ENCODE measurements around the gene SLC4A9. TPM values are rescaled to one million over a fixed set of nuclear protein-coding genes. Genes with fewer than 3 reads are reported as not detected.
A peak's percentile ranks its signal among the peaks of the same experiment; 100 is the strongest.

Gene SLC4A9
- total and polyA plus RNA-seq, 9 donors: 0.04 to 0.13 (median 0.06) TPM; not detected in 5

- Histone ChIP-seq H3K36me3 (ENCODE audit: control insufficient read depth, insufficient read depth, low read length) (peaks cover 17% of the 10 kb centered on the region), H3K4me1 (ENCODE audit: control insufficient read depth, insufficient read depth, low read length) (peaks cover 62% of the 10 kb centered on the region), H3K4me3 (ENCODE audit: low read length) (peak overlapping the region; percentile 64), H3K27ac (ENCODE audit: low read length) (peak overlapping the region; percentile 77), H3K27me3 (ENCODE audit: control insufficient read depth, insufficient read depth, low read length) (peaks cover 17% of the 10 kb centered on the region), H3K9me3 (replicated peaks; ENCODE audit: control insufficient read depth, low read depth, low read length) (no peaks in the 10 kb centered on the region)
- 2% methylated on average over 35 of the region's 35 CpGs for WGBS (ENCODE audit: insufficient coverage)
- DNase-seq: peak; percentile 73
Measured at GRCh38 chr5:140345919-140346347, 14.1 kb upstream of the SLC4A9 start.

- Histone ChIP-seq H3K36me3 (ENCODE audit: control insufficient read depth, insufficient read depth, low read length) (peaks cover 12% of the 10 kb centered on the region), H3K4me1 (ENCODE audit: control insufficient read depth, insufficient read depth, low read length) (peaks cover 55% of the 10 kb centered on the region), H3K27ac (ENCODE audit: low read length) (peak within 1 kb of the TSS; percentile 85), H3K27me3 (ENCODE audit: control insufficient read depth, insufficient read depth, low read length) (peaks cover 17% of the 10 kb centered on the region), H3K9me3 (replicated peaks; ENCODE audit: control insufficient read depth, low read depth, low read length) (no peaks in the 10 kb centered on the region), H3K4me3 (ENCODE audit: low read length) (peak within 1 kb of the TSS; percentile 64)
- peak; percentile 90 for DNase-seq
- under 1% methylated on average over 49 of the region's 72 CpGs for WGBS (ENCODE audit: insufficient coverage)
Measured at GRCh38 chr5:140346348-140347221, 13.4 kb upstream of the SLC4A9 start, which contains the start of gene HBEGF. HBEGF (minus strand) TSS chr5:140346603; CDS start chr5:140346328, 275 bp downstream.

DNA sequence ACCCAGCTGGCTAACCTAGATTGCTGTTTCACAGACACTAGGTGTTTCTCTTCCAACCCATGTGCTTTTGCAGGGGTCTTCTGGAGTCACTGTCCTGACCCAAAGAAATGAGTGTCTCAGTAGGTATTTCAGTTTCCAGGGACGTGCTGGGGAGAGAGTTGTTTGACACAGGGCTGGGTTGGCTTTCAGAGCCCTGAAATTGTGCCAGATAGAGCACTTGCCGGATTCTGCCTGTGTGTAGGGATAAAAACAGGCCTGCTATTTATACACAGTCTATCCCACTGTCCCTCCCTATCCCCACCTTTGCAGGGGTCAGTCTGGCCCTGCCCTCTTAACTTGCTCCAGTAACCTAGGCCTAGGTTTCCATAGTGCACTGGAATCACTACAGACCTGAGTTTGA lies 12.6 kb upstream of the SLC4A9 start:
- peaks cover 47% of the 10 kb centered on the region for H3K4me1 ChIP-seq (ENCODE audit: control insufficient read depth, insufficient read depth, low read length)
- DNase-seq: peak; percentile 54
- H3K27me3 ChIP-seq (ENCODE audit: control insufficient read depth, insufficient read depth, low read length): peaks cover 17% of the 10 kb centered on the region

DNA sequence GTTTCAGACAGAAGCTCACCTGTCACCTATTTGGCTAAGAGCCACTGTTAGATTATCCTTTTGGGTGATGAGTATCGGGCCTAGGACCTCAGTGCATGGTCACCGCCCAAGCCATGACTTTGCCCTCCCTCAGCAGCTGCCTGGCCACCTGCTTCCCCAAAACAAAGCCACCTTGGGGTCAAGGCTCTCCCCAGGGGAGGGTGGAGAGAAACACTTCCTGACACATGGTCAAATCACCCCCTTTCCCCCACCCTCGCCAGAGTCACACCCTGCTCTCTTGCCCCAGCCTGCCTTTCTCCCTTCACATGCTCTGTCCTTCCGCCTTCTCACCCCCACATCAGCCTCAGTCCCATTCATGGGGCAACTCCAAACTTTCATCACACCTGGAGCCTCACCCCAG lies 11.9 kb upstream of the SLC4A9 start:
- Histone ChIP-seq H3K36me3 (ENCODE audit: control insufficient read depth, insufficient read depth, low read length) (no peaks in the 10 kb centered on the region), H3K4me1 (ENCODE audit: control insufficient read depth, insufficient read depth, low read length) (peaks cover 40% of the 10 kb centered on the region), H3K27ac (ENCODE audit: low read length) (peak overlapping the region; percentile 15), H3K27me3 (ENCODE audit: control insufficient read depth, insufficient read depth, low read length) (peaks cover 17% of the 10 kb centered on the region), H3K9me3 (replicated peaks; ENCODE audit: control insufficient read depth, low read depth, low read length) (no peaks in the 10 kb centered on the region), H3K4me3 (ENCODE audit: low read length) (no peak overlapping the region)
- 43% methylated on average over 2 of the region's 4 CpGs for WGBS (ENCODE audit: insufficient coverage)
- no peak for DNase-seq

More for the DNA sequence above, 12.6 kb upstream of the SLC4A9 start:
- H3K27ac ChIP-seq (ENCODE audit: low read length): peak overlapping the region; percentile 85
- H3K36me3 ChIP-seq (ENCODE audit: control insufficient read depth, insufficient read depth, low read length): peaks cover 6% of the 10 kb centered on the region
- H3K9me3 ChIP-seq (replicated peaks; ENCODE audit: control insufficient read depth, low read depth, low read length): no peaks in the 10 kb centered on the region
- no peak overlapping the region for H3K4me3 ChIP-seq (ENCODE audit: low read length)
- WGBS (ENCODE audit: insufficient coverage): 40% methylated on average over 1 of the region's 2 CpGs

DNA sequence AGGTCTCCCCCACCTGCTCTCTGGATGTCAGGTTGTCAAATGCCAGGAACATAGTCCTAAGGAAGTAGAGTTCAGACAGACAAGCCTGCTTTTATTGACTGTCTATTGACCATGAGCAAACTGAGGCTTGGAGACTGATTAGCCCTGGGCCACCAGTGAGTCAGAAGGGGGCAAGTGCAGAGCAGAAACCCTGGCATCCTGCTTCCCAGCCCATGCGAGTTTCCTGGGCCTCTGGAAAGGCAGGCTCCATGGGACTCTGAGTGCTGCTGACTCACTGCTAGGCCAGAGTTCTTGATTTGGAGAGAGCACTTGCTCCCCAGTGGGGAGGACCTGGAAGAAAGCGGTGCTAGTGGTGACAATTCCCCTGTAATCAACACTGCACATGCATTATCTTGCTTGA lies 10.8 kb upstream of the SLC4A9 start:
- no peaks in the 10 kb centered on the region for H3K9me3 ChIP-seq (replicated peaks; ENCODE audit: control insufficient read depth, low read depth, low read length)
- H3K27me3 ChIP-seq (ENCODE audit: control insufficient read depth, insufficient read depth, low read length): peaks cover 17% of the 10 kb centered on the region
- 40% methylated on average over 1 of the region's 2 CpGs for WGBS (ENCODE audit: insufficient coverage)
- no peak overlapping the region for H3K4me3 ChIP-seq (ENCODE audit: low read length)
- DNase-seq: no peak
- H3K36me3 ChIP-seq (ENCODE audit: control insufficient read depth, insufficient read depth, low read length): no peaks in the 10 kb centered on the region
- peaks cover 34% of the 10 kb centered on the region for H3K4me1 ChIP-seq (ENCODE audit: control insufficient read depth, insufficient read depth, low read length)
- H3K27ac ChIP-seq (ENCODE audit: low read length): no peak overlapping the region

DNA sequence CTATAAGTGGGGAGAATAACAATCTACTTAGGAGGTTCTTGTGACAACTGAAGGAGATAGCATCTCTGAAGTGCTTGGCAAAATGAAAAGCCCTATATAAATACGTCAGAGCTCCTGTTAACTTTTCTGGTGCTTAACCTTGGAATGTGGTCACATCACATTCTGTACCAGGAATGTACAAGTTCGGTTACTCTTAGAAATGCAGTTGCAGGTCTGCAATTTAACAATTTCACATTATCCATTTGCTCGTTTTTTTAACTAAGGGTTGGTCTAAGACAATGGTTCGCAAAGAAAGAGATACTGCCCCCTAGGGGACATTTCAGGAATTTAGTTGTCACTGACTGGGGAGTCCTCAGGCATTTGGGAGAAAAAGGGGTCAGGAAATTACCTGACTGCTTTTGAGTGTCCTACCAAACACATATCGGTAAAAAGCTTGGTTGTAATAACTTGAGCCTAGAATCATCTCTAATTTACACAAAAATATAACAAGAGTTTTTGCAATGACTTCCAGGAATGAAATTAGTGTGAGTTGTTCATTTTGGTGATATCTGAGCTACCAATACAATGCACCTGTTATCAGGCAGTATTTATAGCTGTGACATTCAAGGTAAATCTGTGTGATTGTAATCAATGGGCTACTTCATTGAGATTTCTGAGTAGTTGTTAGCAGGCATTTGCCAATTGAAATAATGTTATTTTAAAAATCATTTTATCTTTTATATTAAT lies 8.2 kb upstream of the SLC4A9 start:
- DNase-seq: peak; percentile 84
- Histone ChIP-seq H3K4me1 (ENCODE audit: control insufficient read depth, insufficient read depth, low read length) (peaks cover 15% of the 10 kb centered on the region), H3K4me3 (ENCODE audit: low read length) (no peak overlapping the region), H3K36me3 (ENCODE audit: control insufficient read depth, insufficient read depth, low read length) (no peaks in the 10 kb centered on the region), H3K27me3 (ENCODE audit: control insufficient read depth, insufficient read depth, low read length) (peaks cover 4% of the 10 kb centered on the region), H3K27ac (ENCODE audit: low read length) (no peak overlapping the region), H3K9me3 (replicated peaks; ENCODE audit: control insufficient read depth, low read depth, low read length) (no peaks in the 10 kb centered on the region)
- no CpG with 5 or more reads among the region's 5 CpGs for WGBS (ENCODE audit: insufficient coverage)

DNA sequence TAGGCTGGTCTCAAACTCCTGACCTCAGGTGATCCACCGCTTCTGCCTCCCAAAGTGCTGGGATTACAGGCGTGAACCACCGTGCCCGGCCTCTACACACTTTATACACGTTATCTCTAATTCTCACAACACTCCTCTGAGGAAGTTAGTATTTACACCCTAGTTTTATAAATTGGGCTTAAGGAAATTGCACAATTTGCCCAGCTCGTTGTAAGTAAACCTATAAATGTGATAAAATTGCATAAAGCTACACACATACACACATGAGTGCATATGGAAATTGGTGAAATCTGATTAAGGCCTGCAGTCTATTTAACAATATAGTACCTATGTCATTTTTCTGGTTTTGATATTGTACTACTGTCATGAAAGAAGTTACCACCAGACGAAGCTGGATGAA lies 4.4 kb upstream of the SLC4A9 start:
- no peaks in the 10 kb centered on the region for H3K36me3 ChIP-seq (ENCODE audit: control insufficient read depth, insufficient read depth, low read length)
- no peak for DNase-seq
- no peaks in the 10 kb centered on the region for H3K9me3 ChIP-seq (replicated peaks; ENCODE audit: control insufficient read depth, low read depth, low read length)
- H3K27me3 ChIP-seq (ENCODE audit: control insufficient read depth, insufficient read depth, low read length): peaks cover under 1% of the 10 kb centered on the region
- H3K4me3 ChIP-seq (ENCODE audit: low read length): no peak overlapping the region
- H3K27ac ChIP-seq (ENCODE audit: low read length): no peak overlapping the region
- H3K4me1 ChIP-seq (ENCODE audit: control insufficient read depth, insufficient read depth, low read length): peaks cover 9% of the 10 kb centered on the region
- WGBS (ENCODE audit: insufficient coverage): no CpG with 5 or more reads among the region's 7 CpGs

DNA sequence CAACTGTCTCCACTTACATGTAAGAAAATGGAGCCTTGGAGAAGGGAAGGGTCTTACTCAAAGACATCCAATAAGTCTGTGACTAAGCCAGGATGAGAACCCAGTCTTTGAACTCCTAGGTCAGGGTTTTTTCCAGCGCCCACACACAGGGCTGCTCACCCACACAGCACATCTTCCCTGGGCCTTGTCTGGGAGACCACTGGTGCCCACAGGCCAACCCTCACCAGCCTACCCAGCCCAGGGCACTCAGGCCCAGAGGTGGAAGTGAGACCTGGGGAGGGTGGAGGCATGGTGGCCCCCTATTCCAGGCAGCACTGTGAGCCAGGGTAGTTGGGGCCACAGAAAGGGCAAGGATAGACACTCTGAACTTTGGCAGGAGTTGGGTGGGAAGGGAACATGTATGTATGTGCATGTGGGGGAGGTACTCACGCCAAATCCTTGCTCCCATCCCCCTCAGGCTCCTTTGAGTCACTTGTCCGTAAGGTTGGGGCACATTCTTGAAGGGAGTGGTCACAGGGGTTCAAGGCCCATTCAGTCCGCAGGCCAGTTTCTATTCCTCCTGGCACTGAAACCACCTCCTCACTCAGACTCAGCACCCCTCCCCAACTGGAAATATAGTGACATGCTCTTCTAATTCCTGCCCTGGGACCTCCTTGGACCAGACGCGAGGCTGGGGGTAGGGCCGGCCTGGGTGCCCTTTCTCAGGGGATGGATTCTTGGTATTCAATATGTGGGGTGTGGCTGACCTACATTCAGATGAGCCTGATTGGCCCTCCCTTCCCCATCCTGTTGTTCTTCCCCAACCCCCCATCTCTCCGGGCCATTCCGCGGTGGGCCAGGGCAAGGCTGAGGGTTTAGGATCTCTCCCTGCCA lies 2.9 kb upstream of the SLC4A9 start:
- Histone ChIP-seq H3K4me1 (ENCODE audit: control insufficient read depth, insufficient read depth, low read length) (peaks cover 9% of the 10 kb centered on the region), H3K9me3 (replicated peaks; ENCODE audit: control insufficient read depth, low read depth, low read length) (no peaks in the 10 kb centered on the region), H3K27me3 (ENCODE audit: control insufficient read depth, insufficient read depth, low read length) (no peaks in the 10 kb centered on the region), H3K36me3 (ENCODE audit: control insufficient read depth, insufficient read depth, low read length) (no peaks in the 10 kb centered on the region), H3K27ac (ENCODE audit: low read length) (no peak overlapping the region), H3K4me3 (ENCODE audit: low read length) (peak overlapping the region; percentile 24)
- no CpG with 5 or more reads among the region's 10 CpGs for WGBS (ENCODE audit: insufficient coverage)
- DNase-seq: no peak

- 0% methylated on average over 10 of the region's 18 CpGs for WGBS (ENCODE audit: insufficient coverage)
- no peaks in the 10 kb centered on the region for H3K9me3 ChIP-seq (replicated peaks; ENCODE audit: control insufficient read depth, low read depth, low read length)
- DNase-seq: peak; percentile 87
- peaks cover 9% of the 10 kb centered on the region for H3K4me1 ChIP-seq (ENCODE audit: control insufficient read depth, insufficient read depth, low read length)
- H3K27me3 ChIP-seq (ENCODE audit: control insufficient read depth, insufficient read depth, low read length): no peaks in the 10 kb centered on the region
- no peaks in the 10 kb centered on the region for H3K36me3 ChIP-seq (ENCODE audit: control insufficient read depth, insufficient read depth, low read length)
- no peak overlapping the region for H3K27ac ChIP-seq (ENCODE audit: low read length)
- peak overlapping the region; percentile 24 for H3K4me3 ChIP-seq (ENCODE audit: low read length)
Measured at GRCh38 chr5:140357726-140358093, 2.3 kb upstream of the SLC4A9 start.

All from muscle of leg (tissue), 11 donors.